ENCODE data around the gene RGS16.

GRCh38 chr1:182653986-182654385, 49.8 kb upstream of the RGS16 start:
- TF ChIP-seq, protein P1, sequence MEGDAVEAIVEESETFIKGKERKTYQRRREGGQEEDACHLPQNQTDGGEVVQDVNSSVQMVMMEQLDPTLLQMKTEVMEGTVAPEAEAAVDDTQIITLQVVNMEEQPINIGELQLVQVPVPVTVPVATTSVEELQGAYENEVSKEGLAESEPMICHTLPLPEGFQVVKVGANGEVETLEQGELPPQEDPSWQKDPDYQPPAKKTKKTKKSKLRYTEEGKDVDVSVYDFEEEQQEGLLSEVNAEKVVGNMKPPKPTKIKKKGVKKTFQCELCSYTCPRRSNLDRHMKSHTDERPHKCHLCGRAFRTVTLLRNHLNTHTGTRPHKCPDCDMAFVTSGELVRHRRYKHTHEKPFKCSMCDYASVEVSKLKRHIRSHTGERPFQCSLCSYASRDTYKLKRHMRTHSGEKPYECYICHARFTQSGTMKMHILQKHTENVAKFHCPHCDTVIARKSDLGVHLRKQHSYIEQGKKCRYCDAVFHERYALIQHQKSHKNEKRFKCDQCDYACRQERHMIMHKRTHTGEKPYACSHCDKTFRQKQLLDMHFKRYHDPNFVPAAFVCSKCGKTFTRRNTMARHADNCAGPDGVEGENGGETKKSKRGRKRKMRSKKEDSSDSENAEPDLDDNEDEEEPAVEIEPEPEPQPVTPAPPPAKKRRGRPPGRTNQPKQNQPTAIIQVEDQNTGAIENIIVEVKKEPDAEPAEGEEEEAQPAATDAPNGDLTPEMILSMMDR (IDR thresholded peaks at IDR 0.05) = no peak
- no peak for TF ChIP-seq POLR2A (IDR thresholded peaks at IDR 0.05)

Data from stomach (tissue), 4 donors.